ENCODE data around the gene MAFG. TPM values are rescaled to one million over a fixed set of nuclear protein-coding genes. Genes with fewer than 3 reads are reported as not detected.

MAFG gene
- total and polyA plus RNA-seq, 2 experiments from 2014 or later: 21.3 to 28.5 TPM

- H2AFZ ChIP-seq: no peak overlapping the region
- H4K20me1 ChIP-seq (ENCODE audit: insufficient read depth, poor library complexity, severe bottlenecking): peaks cover 4% of the 10 kb centered on the region
- H3K9me3 ChIP-seq (ENCODE audit: low read depth): no peaks in the 10 kb centered on the region
- 89% methylated on average over 19 of the region's 19 CpGs for WGBS (ENCODE audit: low lambda C conversion rate, missing lambda C conversion rate)
- peak overlapping the region; percentile 82 for H3K27ac ChIP-seq
- no peak for TF ChIP-seq EZH2phosphoT487 (IDR thresholded peaks at IDR 0.05; ENCODE audit: low read depth, severe bottlenecking, unreplicated experiment)
- DNase-seq (ENCODE audit: low spot score): no peak
- peak overlapping the region; percentile 79 for H3K4me2 ChIP-seq
- H3K27me3 ChIP-seq: no peaks in the 10 kb centered on the region
- no peaks in the 10 kb centered on the region for H3K36me3 ChIP-seq (replicated peaks; ENCODE audit: insufficient read depth, low read depth)
- peaks cover 28% of the 10 kb centered on the region for H3K4me1 ChIP-seq (ENCODE audit: insufficient read depth)
- peaks cover 41% of the 10 kb centered on the region for H3K79me2 ChIP-seq
- no peaks in the 10 kb centered on the region for H3K9me2 ChIP-seq (replicated peaks; ENCODE audit: insufficient read depth)
- H3K4me3 ChIP-seq: no peak overlapping the region
Measured at GRCh38 chr17:81911969-81912368, 15.6 kb downstream of the MAFG start.

GRCh38 chr17:81911277-81911961, 16.1 kb downstream of the MAFG start, which contains the start of gene PCYT2:
TSS of gene PCYT2 (minus strand) at chr17:81911399. CDS start at chr17:81911355, 44 bp downstream.
- H2AFZ ChIP-seq: no peak within 1 kb of the TSS
- 26% methylated on average over 23 of the region's 84 CpGs for WGBS (ENCODE audit: low lambda C conversion rate, missing lambda C conversion rate)

GRCh38 chr17:81910840-81911276, 16.7 kb downstream of the MAFG start:
- peak overlapping the region; percentile 98 for H3K4me2 ChIP-seq
- H3K27ac ChIP-seq: peak overlapping the region; percentile 88

More at GRCh38 chr17:81911277-81911961, 16.1 kb downstream of the MAFG start, which contains the start of gene PCYT2:
- H3K27me3 ChIP-seq: no peaks in the 10 kb centered on the region
- H4K20me1 ChIP-seq (ENCODE audit: insufficient read depth, poor library complexity, severe bottlenecking): peaks cover 4% of the 10 kb centered on the region
- peaks cover 24% of the 10 kb centered on the region for H3K4me1 ChIP-seq (ENCODE audit: insufficient read depth)
- no peaks in the 10 kb centered on the region for H3K9me3 ChIP-seq (ENCODE audit: low read depth)
- peaks cover 35% of the 10 kb centered on the region for H3K79me2 ChIP-seq
- peak; percentile 98 for DNase-seq (ENCODE audit: low spot score)
- TF ChIP-seq EZH2 (IDR thresholded peaks at IDR 0.05; ENCODE audit: borderline replicate concordance) (no peak), EZH2phosphoT487 (IDR thresholded peaks at IDR 0.05; ENCODE audit: low read depth, severe bottlenecking, unreplicated experiment) (no peak), CTCF (IDR thresholded peaks at IDR 0.05; ENCODE audit: poor library complexity) (peak; percentile 22)
- H3K4me2 ChIP-seq: peak within 1 kb of the TSS; percentile 98
- H3K4me3 ChIP-seq: peak within 1 kb of the TSS; percentile 66
- no peaks in the 10 kb centered on the region for H3K36me3 ChIP-seq (replicated peaks; ENCODE audit: insufficient read depth, low read depth)
- no peaks in the 10 kb centered on the region for H3K9me2 ChIP-seq (replicated peaks; ENCODE audit: insufficient read depth)
- H3K27ac ChIP-seq: peak within 1 kb of the TSS; percentile 88

More at GRCh38 chr17:81910840-81911276, 16.7 kb downstream of the MAFG start:
- H3K36me3 ChIP-seq (replicated peaks; ENCODE audit: insufficient read depth, low read depth): no peaks in the 10 kb centered on the region
- no peaks in the 10 kb centered on the region for H3K9me2 ChIP-seq (replicated peaks; ENCODE audit: insufficient read depth)
- peak overlapping the region; percentile 66 for H3K4me3 ChIP-seq
- no peak overlapping the region for H2AFZ ChIP-seq
- under 1% methylated on average over 28 of the region's 55 CpGs for WGBS (ENCODE audit: low lambda C conversion rate, missing lambda C conversion rate)
- H3K79me2 ChIP-seq: peaks cover 31% of the 10 kb centered on the region
- no peak for TF ChIP-seq EZH2 (IDR thresholded peaks at IDR 0.05; ENCODE audit: borderline replicate concordance)
- TF ChIP-seq CTCF (IDR thresholded peaks at IDR 0.05; ENCODE audit: poor library complexity): no peak
- no peak for TF ChIP-seq EZH2phosphoT487 (IDR thresholded peaks at IDR 0.05; ENCODE audit: low read depth, severe bottlenecking, unreplicated experiment)
- H3K9me3 ChIP-seq (ENCODE audit: low read depth): no peaks in the 10 kb centered on the region
- peak; percentile 54 for DNase-seq (ENCODE audit: low spot score)
- H3K27me3 ChIP-seq: no peaks in the 10 kb centered on the region
- H3K4me1 ChIP-seq (ENCODE audit: insufficient read depth): peaks cover 19% of the 10 kb centered on the region
- peaks cover 4% of the 10 kb centered on the region for H4K20me1 ChIP-seq (ENCODE audit: insufficient read depth, poor library complexity, severe bottlenecking)

Data from hepatocyte (in vitro differentiated cells).